ENCODE data around the gene PSEN1. TPM values are rescaled to one million over a fixed set of nuclear protein-coding genes. Genes with fewer than 3 reads are reported as not detected.

PSEN1 gene
- total RNA-seq, 1 experiment from 2014 or later, result 68.3 TPM

DNA sequence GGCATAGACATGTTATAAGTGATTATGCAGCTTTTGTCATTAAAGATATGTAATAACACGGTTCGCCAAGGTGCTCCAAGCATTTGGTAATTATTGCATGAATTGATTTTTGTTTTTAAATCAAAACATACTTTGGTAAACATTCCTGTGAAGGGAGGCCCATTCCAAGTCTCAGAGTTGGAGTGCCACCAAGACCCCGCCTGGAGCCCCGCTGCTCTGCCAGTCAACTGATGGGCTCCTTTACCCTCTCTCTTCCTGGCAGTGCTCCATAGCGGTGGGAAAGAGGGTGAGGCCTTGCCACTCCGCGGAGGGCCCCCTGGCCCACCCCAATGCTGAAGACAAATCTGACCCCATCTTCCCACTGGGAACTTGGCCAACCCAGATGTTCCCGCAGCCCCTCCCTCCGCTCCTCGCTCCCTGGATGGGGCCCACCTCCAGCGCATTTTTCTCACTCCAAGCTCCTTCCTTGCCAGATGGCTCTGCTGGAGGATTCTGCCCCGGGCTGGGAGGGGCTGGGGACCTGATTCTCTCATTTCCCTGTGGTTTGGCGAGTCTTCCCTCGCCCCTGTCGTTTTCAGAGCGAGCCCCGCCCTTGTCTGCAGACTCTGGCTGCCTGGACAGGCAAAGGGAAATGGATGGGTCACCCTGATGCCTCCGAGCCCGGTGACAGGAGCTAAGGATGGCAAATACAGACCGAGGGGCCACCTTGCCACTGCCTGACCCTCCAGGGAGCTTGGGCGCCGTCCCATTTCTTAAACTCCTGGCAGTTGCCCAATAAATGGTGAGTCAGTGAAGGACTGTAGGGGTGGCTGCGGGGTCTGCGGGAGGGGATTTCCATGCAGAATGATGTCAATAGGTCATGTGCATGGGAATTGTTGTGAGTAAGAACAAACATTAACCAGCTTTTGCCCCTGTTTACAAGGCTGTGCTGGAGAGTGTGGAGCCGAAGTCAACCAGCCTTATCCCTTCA, 91.8 kb downstream of the PSEN1 start:
- Mint-ChIP-seq H3K27ac (ENCODE audit: unreplicated experiment) (peak overlapping the region; percentile 94), H3K4me1 (ENCODE audit: low read depth, unreplicated experiment) (peaks cover 18% of the 10 kb centered on the region), H3K36me3 (ENCODE audit: insufficient read depth, unreplicated experiment) (peaks cover 15% of the 10 kb centered on the region), H3K4me3 (ENCODE audit: low read depth, unreplicated experiment) (peak overlapping the region; percentile 69), H3K9me3 (ENCODE audit: low read depth, unreplicated experiment) (no peaks in the 10 kb centered on the region), H3K27me3 (ENCODE audit: unreplicated experiment) (peaks cover 12% of the 10 kb centered on the region)
- no TSS peak for BruUV-seq (replicated peaks)
- intact Hi-C loops (cut with micrococcal nuclease; ENCODE audit: unreplicated experiment), result no loop called here
- TF ChIP-seq, protein P1, sequence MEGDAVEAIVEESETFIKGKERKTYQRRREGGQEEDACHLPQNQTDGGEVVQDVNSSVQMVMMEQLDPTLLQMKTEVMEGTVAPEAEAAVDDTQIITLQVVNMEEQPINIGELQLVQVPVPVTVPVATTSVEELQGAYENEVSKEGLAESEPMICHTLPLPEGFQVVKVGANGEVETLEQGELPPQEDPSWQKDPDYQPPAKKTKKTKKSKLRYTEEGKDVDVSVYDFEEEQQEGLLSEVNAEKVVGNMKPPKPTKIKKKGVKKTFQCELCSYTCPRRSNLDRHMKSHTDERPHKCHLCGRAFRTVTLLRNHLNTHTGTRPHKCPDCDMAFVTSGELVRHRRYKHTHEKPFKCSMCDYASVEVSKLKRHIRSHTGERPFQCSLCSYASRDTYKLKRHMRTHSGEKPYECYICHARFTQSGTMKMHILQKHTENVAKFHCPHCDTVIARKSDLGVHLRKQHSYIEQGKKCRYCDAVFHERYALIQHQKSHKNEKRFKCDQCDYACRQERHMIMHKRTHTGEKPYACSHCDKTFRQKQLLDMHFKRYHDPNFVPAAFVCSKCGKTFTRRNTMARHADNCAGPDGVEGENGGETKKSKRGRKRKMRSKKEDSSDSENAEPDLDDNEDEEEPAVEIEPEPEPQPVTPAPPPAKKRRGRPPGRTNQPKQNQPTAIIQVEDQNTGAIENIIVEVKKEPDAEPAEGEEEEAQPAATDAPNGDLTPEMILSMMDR (IDR thresholded peaks at IDR 0.05; ENCODE audit: unreplicated experiment), result no peak
- DNase-seq, result peak; percentile 77
- CTCF ChIA-PET, result interaction anchor here (0.7 kb wide), 1 partner anchor 67 kb away, joined by 5 read pairs; no protein-coding TSS in a partner anchor

DNA sequence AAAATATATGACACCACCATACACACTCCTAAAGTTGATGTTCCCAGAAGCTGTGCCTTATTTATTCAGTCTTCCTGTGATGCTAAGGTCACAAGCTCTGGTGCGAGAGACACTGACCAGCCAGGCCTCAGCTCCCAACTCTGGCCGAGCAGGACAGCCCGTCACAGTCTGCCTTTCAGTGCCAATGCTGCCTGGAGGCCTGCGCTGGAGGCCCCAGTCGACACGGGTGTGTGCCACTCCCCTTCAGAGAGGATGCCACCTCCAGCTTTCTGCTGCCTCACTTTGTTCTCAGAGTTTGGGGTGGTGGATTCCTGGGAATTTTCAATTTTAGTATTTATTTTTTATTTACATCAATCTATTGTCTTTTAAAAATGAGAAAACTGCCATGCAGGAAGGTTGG, 93.7 kb downstream of the PSEN1 start:
- H3K27me3 Mint-ChIP-seq (ENCODE audit: unreplicated experiment), result peaks cover 32% of the 10 kb centered on the region
- CTCF ChIA-PET, result interaction anchor here (0.7 kb wide), 2 partner anchors 39 to 71 kb away, joined by 3 read pairs; no protein-coding TSS in a partner anchor
- H3K4me3 Mint-ChIP-seq (ENCODE audit: low read depth, unreplicated experiment), result no peak overlapping the region
- intact Hi-C loops (cut with micrococcal nuclease; ENCODE audit: unreplicated experiment), result no loop called here
- no peak overlapping the region for H3K27ac Mint-ChIP-seq (ENCODE audit: unreplicated experiment)
- peaks cover 24% of the 10 kb centered on the region for H3K4me1 Mint-ChIP-seq (ENCODE audit: low read depth, unreplicated experiment)
- peaks cover 15% of the 10 kb centered on the region for H3K36me3 Mint-ChIP-seq (ENCODE audit: insufficient read depth, unreplicated experiment)
- DNase-seq, result no peak
- TF ChIP-seq, protein P1 (IDR thresholded peaks at IDR 0.05; ENCODE audit: unreplicated experiment), result no peak
- no peaks in the 10 kb centered on the region for H3K9me3 Mint-ChIP-seq (ENCODE audit: low read depth, unreplicated experiment)
- no TSS peak for BruUV-seq (replicated peaks)

DNA sequence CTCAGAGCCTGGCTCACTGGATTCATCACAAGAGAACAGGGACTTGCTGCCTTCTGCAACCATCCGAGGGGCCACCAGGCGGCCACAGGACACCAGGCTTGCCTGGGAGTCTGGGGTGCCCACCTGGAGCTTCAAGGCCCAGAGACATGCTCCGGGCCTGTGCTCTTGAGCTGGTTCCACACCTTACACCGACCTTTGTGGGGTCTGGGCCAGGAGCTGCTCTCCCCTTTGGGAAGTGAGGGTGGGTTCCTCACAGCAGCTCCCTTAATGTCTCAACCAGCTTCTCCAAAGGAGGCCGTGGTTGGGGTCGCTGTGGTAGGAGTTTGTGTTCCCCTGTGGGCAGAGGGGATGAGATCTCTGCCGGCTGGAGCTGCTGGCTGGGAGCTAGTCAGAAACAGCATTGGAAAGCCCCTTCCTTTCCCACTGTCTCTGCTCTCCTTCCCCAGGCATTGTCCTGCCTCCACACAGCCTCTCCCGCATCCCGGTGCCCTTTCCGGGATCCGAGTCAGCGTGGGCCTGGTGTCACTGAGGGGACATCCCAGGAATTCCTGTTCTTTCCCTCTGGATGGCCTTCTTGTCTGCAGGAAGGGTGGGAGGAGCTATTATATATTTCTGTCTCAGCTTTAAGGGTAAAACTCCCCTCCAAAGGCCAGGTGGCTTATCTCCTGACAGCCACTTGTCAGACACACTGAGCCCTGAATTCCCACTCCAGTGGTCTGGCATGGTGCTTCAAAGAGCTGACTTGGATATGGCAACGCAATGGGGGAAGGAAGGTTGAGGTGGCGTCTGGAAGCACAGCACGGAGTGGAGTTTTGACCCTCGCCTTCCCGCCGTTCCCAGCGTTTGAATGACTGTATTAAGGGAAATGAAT, 95.9 kb downstream of the PSEN1 start:
- TF ChIP-seq, protein P1 (IDR thresholded peaks at IDR 0.05; ENCODE audit: unreplicated experiment), result peak; percentile 60
- CTCF ChIA-PET, result interaction anchor here (0.6 to 1.2 kb wide), 5 partner anchors 8 to 258 kb away, joined by 3 read pairs; partner anchors contain the start of gene RIOX1
- H3K4me1 Mint-ChIP-seq (ENCODE audit: low read depth, unreplicated experiment), result peaks cover 40% of the 10 kb centered on the region
- no peaks in the 10 kb centered on the region for H3K9me3 Mint-ChIP-seq (ENCODE audit: low read depth, unreplicated experiment)
- peak; percentile 60 for DNase-seq
- peaks cover 9% of the 10 kb centered on the region for H3K36me3 Mint-ChIP-seq (ENCODE audit: insufficient read depth, unreplicated experiment)
- BruUV-seq (replicated peaks), result no TSS peak
- no peak overlapping the region for H3K27ac Mint-ChIP-seq (ENCODE audit: unreplicated experiment)
- intact Hi-C loops (cut with micrococcal nuclease; ENCODE audit: unreplicated experiment), result no loop called here
- peaks cover 53% of the 10 kb centered on the region for H3K27me3 Mint-ChIP-seq (ENCODE audit: unreplicated experiment)
- no peak overlapping the region for H3K4me3 Mint-ChIP-seq (ENCODE audit: low read depth, unreplicated experiment)

DNA sequence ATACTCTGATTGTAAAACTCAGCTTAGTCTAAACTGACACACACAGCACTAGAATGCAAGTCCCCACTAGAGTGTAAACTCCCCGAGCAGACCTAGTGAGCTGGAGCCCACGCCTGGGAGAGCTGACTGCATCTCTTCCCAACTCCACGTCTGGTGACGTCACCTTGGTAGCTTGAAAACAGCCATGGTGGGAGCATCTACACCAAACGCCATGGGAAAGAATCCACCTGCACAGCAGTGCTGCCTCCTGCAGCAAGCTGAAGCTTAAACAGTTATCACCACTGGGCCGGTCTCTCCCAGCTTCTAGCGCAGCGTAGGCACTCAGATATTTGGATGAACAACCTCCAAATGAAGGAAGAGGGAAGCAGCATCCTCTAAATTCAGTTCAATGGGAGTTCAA, 96.7 kb downstream of the PSEN1 start:
- no peak for DNase-seq
- BruUV-seq (replicated peaks), result no TSS peak
- CTCF ChIA-PET, result no interaction called here
- no peaks in the 10 kb centered on the region for H3K9me3 Mint-ChIP-seq (ENCODE audit: low read depth, unreplicated experiment)
- H3K4me3 Mint-ChIP-seq (ENCODE audit: low read depth, unreplicated experiment), result no peak overlapping the region
- peaks cover 8% of the 10 kb centered on the region for H3K36me3 Mint-ChIP-seq (ENCODE audit: insufficient read depth, unreplicated experiment)
- peaks cover 39% of the 10 kb centered on the region for H3K4me1 Mint-ChIP-seq (ENCODE audit: low read depth, unreplicated experiment)
- peaks cover 60% of the 10 kb centered on the region for H3K27me3 Mint-ChIP-seq (ENCODE audit: unreplicated experiment)
- intact Hi-C loops (cut with micrococcal nuclease; ENCODE audit: unreplicated experiment), result no loop called here
- TF ChIP-seq, protein P1 (IDR thresholded peaks at IDR 0.05; ENCODE audit: unreplicated experiment), result no peak
- no peak overlapping the region for H3K27ac Mint-ChIP-seq (ENCODE audit: unreplicated experiment)

Measured in Calu3 (cell line).